Stimulated activated CD4-positive, alpha-beta T cell treated with anti-CD3 and anti-CD28 coated beads, Interleukin-15, amount 100 ng/mL, for 48 hours (primary cell): ENCODE measurements around the gene SCOC.

Experiments used
- DNase-seq, 2 donors: peaks; one replicate each; pipeline ENCODE4 v3.0.0-alpha.2; 2020; ENCODE audit warnings: low read depth in 2 of 2

SCOC gene

GRCh38 chr4:140373328-140374129, at the start of gene SCOC:
TSS of gene SCOC (plus strand) at chr4:140373646. CDS start at chr4:140379171, 5,525 bp downstream.
- DNase-seq, result peak; percentile 96 to 97

- no peak for DNase-seq
These were observed 47.0 kb upstream of the SCOC start for GRCh38 chr4:140326395-140326993.

- DNase-seq, result no peak
These were observed 43.0 kb upstream of the SCOC start for GRCh38 chr4:140330311-140330900.

- DNase-seq, result no peak
These were observed 42.2 kb upstream of the SCOC start for GRCh38 chr4:140331245-140331644.

- no peak for DNase-seq
These were observed 41.6 kb upstream of the SCOC start for GRCh38 chr4:140331876-140332275.

GRCh38 chr4:140332734-140333133, 40.7 kb upstream of the SCOC start:
- no peak for DNase-seq

GRCh38 chr4:140333523-140333922, 39.9 kb upstream of the SCOC start:
- DNase-seq, result no peak

GRCh38 chr4:140335076-140335475, 38.4 kb upstream of the SCOC start:
- no peak for DNase-seq

- no peak for DNase-seq
These were observed 36.7 kb upstream of the SCOC start for GRCh38 chr4:140336730-140337129.

GRCh38 chr4:140342620-140343019, 30.8 kb upstream of the SCOC start:
- no peak for DNase-seq

- DNase-seq, result no peak
These were observed 30.1 kb upstream of the SCOC start for GRCh38 chr4:140343303-140343702.

GRCh38 chr4:140344101-140344500, 29.3 kb upstream of the SCOC start:
- DNase-seq, result no peak

- DNase-seq, result no peak
These were observed 28.8 kb upstream of the SCOC start for GRCh38 chr4:140344621-140345020.

- no peak for DNase-seq
These were observed 27.3 kb upstream of the SCOC start for GRCh38 chr4:140346136-140346535.

- DNase-seq, result no peak
These were observed 23.6 kb upstream of the SCOC start for GRCh38 chr4:140349816-140350215.

- DNase-seq, result no peak
These were observed 22.1 kb upstream of the SCOC start for GRCh38 chr4:140351093-140352075.

- DNase-seq, result no peak
These were observed 19.7 kb upstream of the SCOC start for GRCh38 chr4:140353786-140354185.

- no peak for DNase-seq
These were observed 18.2 kb upstream of the SCOC start for GRCh38 chr4:140355288-140355687.

- DNase-seq, result no peak
These were observed 15.6 kb upstream of the SCOC start for GRCh38 chr4:140357868-140358267.

- DNase-seq, result no peak
These were observed 15.2 kb upstream of the SCOC start for GRCh38 chr4:140358281-140358680.

GRCh38 chr4:140359562-140360427, 13.7 kb upstream of the SCOC start:
- DNase-seq, result peak; percentile 60 to 81
